Stimulated activated CD8-positive, alpha-beta memory T cell treated with anti-CD3 and anti-CD28 coated beads, Interleukin-12 subunit alpha, Interleukin-12 subunit beta, amount 100 ng/mL, for 24 hours (primary cell): ENCODE data around the gene TLE4.

Experiments used
- DNase-seq: peaks from one replicate; pipeline ENCODE4 v3.0.0-alpha.2; 2020; ENCODE audit errors: extremely low read depth

TLE4 gene

DNA sequence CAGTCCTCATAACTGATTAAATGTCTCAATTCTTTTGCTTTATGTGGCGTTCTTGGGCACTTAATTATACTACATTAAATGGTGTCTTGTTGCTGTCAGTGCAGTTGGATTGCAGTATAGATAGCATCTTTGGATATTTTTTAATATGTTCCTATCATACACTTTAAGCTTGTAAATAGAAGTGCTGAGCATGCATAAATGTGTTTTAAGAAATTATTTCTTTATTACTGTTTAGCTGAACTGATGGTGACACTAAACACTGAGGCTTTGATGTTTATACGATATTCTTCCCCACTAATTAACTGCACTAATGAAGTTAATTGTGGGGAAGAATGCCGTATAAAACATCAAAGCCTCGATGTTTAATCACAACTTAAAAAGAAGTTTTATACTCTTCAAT, 116.6 kb downstream of the TLE4 start:
- DNase-seq: no peak

DNA sequence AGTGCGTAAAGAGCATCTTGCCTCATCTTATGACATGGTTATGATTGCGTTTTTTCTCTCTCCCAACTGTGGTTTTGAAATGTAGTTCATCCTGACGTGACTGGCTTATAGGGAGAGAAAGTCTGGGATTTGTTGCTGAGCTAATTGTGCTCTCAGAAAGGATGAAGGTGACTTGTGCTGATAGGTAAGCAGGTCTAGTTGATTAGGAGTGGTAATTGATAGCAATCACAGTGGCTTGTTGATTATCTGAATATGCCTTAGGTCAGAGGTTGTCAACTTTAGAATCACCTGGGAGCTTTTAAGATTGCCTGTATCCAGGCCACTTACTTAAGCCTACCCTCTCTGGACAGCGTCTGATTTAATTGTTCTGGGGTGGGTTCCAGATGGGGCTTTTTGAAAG, 117.8 kb downstream of the TLE4 start:
- no peak for DNase-seq

DNA sequence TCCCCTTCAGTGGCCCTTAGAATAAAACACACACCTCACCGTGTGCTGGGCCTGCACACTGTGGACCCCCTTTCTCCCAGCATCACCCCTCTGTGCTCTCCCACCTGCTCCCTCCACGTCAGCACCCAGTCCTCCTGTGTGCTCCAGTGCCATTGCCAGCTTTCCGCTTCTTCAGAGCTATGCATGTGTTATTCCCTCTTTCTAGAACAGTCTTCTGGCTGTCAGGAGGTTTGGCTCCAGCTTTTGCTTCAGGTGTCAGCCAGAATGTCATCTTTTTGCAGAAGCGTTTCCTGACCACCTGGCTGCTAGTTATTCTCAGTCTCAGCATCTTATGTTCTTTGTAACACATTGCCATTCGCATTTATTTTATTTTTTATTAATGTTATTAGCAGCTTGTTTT, 119.7 kb downstream of the TLE4 start:
- DNase-seq: no peak

- no peak for DNase-seq
These were observed 121.2 kb downstream of the TLE4 start for GRCh38 chr9:79692857-79693571.

DNA sequence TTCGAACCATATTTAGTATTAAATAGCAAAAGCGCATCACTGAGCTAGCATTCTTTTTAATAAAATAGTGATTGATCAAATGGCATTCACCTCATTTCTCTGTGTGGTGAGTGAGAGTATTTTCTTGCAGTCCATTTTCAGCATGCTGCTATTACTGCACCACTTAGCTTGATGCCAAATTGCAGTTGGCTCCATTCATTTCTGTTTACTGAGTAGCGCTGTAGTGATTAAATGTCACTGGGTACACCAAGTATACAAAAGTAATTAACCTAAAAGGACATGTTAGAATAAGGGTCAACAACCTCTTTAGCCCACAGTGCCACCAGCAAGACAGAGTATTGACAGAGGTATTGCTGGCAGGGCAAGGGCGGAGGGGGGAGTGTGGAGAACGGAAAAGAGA, 122.0 kb downstream of the TLE4 start:
- DNase-seq: no peak

GRCh38 chr9:79694208-79694607, 122.4 kb downstream of the TLE4 start:
- no peak for DNase-seq

DNA sequence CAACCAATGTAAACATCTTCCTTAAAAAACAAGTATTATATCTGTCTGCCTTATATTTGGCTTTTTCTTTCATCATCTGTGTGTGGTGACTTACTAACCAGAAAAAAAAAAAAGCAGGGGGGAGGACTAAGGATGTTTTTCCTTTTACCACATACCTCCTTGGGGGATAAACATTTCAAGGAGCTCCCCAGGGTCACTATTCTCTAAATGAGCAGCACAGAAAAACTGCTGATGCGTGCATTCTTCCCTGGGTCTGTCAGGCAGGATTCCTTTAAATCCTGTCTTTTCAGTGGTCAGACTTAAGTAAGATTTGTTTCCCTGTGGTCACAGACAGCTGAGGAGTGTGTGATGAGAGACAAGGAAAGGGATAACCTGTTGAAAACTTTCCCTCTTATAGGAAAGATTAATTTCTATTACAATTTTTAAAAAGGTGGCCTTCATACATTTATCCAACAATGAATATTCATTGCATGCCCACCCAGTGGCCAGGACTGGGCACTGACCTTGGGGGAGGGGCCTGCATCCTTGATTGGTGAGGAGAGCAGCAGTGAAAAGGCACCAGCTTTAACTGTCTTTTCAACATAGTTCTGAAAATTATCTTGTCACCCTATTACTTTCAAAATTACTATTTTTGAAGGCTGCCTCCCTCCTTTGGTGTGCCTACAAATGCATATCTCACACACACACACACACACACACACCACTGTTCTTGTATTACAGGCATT, 123.1 kb downstream of the TLE4 start:
- DNase-seq: no peak

DNA sequence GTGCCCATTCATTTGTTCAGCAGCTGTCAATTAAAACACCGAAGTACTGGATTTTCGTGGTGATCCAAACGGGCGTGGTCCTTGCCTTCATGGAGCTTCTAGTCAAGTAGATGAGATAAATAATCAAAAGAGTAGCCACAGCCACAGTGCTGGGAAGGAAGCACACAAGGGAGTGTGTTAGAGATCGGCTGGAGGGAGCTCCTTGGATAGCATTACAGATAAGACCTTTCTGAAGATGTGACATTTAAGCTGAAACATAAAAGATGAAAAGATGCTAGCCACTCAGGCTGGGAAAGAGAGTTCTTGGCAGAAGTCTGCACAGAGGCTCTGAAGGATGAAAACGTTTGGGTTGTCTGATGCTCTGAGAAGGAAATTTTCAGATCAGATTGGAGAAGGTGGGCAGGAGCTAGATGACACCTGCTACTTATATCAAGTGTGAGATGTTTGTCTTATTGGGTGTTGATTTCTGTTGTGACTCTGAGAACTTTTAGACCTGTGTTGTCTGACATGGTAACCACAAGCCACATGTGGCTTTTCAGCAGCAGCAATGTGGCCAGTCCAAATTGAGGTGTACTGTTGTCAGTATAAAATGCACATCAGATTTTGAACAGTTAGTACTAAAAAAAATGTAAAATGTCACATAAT, 123.9 kb downstream of the TLE4 start:
- no peak for DNase-seq

DNA sequence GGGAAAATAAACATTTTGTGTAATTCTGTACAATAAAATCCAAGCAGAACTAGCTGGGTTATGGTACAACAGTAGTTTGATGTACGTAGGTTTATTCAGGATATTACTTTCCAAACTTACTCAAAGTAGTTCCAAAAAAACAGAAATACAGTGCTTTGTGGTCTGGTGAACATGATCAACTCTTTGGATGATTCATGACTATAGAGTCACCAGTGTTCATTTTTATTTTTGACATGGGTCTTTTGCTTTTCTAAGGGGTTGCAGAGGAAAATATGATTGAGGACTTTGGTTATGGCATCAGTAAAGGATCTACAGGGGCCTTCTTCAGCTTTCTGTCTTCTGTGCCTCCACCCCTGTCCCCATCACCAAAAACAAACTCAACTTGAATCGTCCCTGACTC, 127.2 kb downstream of the TLE4 start:
- no peak for DNase-seq

DNA sequence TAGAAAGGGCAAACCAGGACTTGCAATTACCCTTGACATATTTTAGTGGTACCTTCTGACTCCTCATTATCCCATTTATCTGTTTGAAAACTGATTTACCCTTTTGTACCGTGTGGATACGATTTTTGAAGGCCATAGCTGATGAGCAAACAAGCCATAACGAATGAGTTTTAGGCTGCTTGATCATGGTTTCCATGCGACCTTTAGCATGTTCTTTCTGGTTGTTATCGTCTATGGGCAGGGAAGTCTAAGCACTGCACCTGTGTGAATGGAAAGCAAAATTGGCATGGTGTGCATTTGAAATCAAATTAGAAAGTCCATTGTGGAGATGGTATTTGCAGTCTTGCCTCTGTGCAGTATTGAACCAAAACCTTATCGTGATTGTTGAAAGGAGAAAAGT, 127.7 kb downstream of the TLE4 start:
- DNase-seq: no peak

DNA sequence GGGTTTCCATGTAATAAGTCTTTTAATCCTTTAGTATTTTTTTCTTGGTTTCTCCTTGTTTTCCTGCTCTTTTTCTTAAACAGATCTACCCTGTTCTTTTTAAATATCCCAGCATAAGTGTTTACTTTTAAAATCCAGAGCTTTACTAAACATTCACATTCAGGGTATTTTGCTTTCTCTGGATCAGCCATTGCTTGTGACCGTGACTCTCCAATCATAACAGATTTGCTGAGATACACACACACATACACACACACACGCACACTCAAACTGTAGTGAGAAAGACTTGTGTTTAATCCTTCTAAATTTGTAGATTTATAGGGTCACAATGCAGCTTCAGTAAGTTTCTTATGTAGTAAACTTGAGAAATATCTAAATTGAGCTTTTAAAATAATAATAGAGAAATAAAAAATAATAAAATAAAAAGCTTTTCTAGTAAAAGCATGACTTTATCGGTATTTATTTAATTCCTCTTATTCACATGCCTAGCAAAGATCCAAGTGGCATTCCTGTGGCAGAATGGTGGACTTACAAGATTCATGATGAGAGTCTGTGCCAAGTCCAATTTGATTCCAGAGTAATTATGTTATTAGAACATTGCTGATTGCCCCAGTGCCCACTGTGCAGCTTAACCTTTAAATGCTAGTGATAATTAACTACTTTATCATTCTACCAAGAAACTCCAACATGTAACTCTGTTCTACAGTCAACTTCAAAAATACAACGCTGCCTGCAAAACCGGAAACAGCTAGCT, 129.0 kb downstream of the TLE4 start:
- DNase-seq: no peak

- DNase-seq: no peak
These were observed 129.9 kb downstream of the TLE4 start for GRCh38 chr9:79701651-79702050.

GRCh38 chr9:79705704-79706103, 133.9 kb downstream of the TLE4 start:
- no peak for DNase-seq

- no peak for DNase-seq
These were observed 134.7 kb downstream of the TLE4 start for GRCh38 chr9:79706512-79706911.

GRCh38 chr9:79707589-79707988, 135.8 kb downstream of the TLE4 start:
- DNase-seq: no peak

DNA sequence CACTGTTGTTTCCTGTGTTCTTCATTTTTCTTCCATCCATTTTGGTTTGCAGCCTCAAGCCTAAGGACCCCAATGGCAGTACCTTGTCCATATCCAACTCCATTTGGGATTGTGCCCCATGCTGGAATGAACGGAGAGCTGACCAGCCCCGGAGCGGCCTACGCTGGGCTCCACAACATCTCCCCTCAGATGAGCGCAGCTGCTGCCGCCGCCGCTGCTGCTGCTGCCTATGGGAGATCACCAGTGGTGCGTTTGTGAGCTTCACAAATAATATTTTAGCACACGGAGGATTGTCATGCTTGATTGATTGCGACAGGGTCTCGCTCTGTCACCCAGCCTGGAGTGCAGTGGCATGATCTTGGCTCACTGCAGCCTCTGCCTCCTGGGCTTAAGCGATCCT, 136.8 kb downstream of the TLE4 start:
- DNase-seq: no peak

GRCh38 chr9:79709743-79710674, 138.2 kb downstream of the TLE4 start:
- DNase-seq: no peak

DNA sequence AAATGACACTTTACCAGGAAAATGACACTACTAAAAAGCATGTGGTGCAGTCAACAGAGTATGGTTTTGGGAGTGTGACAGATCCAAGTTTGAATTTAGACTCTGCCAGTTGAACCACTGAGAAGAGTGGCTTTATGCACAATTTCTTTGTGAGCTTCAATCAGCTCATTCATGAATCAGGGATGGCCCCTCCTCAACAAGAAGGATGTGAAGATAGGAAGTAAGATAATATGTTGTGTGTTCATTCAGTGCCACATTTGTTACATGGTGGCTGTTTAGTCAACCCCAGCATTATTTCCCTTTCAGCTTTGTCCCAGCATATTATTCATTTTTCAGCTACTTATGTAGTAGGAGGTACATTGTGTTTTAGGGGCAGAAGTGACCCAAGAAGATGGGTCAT, 140.1 kb downstream of the TLE4 start:
- DNase-seq: no peak

GRCh38 chr9:79719021-79719420, 147.3 kb downstream of the TLE4 start:
- no peak for DNase-seq

GRCh38 chr9:79719989-79720388, 148.2 kb downstream of the TLE4 start:
- no peak for DNase-seq

DNA sequence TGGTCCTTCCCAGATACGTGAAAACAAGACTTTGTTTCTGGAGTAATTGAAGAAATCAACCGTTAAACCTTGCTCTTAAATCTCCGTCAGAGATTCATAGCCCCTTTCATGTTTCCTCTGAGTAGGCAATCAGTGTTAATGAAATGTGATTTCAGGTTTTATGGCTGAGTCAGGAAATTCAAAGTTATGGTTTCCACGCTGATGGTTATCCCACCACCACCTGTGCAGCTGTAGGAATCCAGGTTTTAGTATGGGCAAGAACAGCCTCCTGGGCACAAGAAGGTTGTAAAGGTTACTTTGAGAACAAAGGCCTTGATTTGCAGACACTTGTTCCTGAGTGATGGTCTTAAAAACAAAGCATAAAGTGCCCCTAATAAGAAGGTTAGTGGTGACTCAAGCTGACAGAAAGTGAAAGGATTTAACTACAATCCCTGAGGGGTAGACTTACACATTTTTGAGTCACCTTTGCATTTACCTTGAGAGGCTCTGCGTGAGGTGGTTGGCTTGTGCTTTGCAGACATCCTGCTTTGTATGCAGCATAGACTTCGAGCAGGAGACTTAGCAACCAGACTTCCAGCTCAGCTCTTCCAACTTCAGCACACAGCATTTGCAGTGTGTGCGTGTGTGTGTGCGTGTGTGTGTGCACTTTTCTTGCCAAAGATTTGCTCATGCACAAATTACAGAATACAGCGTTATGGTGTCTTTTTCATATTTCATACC, 159.6 kb downstream of the TLE4 start:
- no peak for DNase-seq
